ENCODE results near the gene HBA1.
"Not testable (repeated sequence)": the region's sequence is repeated elsewhere in the genome, so short reads cannot be mapped to it uniquely, and the experiment has no call there.

DNA sequence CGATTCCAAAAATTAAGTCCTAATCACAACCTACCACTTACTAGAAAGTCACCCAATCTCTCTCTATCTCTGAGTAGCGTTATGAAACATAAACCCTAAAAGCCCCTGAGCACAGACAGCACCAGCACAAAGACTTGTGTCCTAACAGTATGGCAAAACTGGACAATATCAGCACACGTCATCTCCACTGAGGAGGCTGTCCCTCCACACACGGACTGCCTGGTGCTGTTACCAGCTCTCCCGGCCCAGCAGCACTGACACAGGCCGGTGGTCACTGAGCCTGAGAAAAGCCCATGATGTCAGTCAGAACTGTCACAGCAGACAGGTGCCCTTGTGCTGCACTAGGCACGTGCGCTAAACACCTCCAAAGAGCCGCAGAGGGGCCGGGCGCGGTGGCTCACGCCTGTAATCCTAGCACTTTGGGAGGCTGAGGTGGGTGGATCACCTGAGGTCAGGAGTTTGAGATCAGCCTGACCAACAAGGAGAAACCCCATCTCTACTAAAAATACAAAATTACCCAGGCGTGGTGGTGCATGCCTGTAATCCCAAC is 35.2 kb downstream of the HBA1 start:
- TF ChIP-seq POLR2A (IDR thresholded peaks at IDR 0.05), result not testable (repeated sequence)
- TF ChIP-seq, protein P1, sequence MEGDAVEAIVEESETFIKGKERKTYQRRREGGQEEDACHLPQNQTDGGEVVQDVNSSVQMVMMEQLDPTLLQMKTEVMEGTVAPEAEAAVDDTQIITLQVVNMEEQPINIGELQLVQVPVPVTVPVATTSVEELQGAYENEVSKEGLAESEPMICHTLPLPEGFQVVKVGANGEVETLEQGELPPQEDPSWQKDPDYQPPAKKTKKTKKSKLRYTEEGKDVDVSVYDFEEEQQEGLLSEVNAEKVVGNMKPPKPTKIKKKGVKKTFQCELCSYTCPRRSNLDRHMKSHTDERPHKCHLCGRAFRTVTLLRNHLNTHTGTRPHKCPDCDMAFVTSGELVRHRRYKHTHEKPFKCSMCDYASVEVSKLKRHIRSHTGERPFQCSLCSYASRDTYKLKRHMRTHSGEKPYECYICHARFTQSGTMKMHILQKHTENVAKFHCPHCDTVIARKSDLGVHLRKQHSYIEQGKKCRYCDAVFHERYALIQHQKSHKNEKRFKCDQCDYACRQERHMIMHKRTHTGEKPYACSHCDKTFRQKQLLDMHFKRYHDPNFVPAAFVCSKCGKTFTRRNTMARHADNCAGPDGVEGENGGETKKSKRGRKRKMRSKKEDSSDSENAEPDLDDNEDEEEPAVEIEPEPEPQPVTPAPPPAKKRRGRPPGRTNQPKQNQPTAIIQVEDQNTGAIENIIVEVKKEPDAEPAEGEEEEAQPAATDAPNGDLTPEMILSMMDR (IDR thresholded peaks at IDR 0.05), result not testable (repeated sequence)

Data from heart left ventricle (tissue), 13 donors.